Upper lobe of left lung (tissue), 6 donors: ENCODE results near the gene MRPS21. TPM values are rescaled to one million over a fixed set of nuclear protein-coding genes. Genes with fewer than 3 reads are reported as not detected.

ENCODE experiments used
- ATAC-seq, 2 donors: fragments of 200-7000 bp; cut with Tn5 transposase; one replicate each; pipeline ENCODE4 v1.9.1; 2022; ENCODE audit warnings: mild to moderate bottlenecking in 2 of 2, moderate library complexity in 2 of 2; ENCODE audit not compliant: low FRiP score in 2 of 2
- DNase-seq, 2 donors: peaks; one replicate each; pipeline ENCODE4 v3.0.0-alpha.2; 2019 to 2020
- H3K27ac ChIP-seq, 4 donors: fragments of 200-600 bp; sonication (generic); one replicate each; pipeline ENCODE4 v1.5.1; 2016 to 2019
- H3K27me3 ChIP-seq, 4 donors: fragments of 200-600 bp; sonication (generic); one replicate each; pipeline ENCODE4 v1.5.1; 2017 to 2019
- H3K36me3 ChIP-seq, 4 donors: fragments of 200-600 bp; sonication (generic); one replicate each; pipeline ENCODE4 v1.5.1; 2016 to 2019
- H3K4me1 ChIP-seq, 4 donors: fragments of 200-600 bp; sonication (generic); one replicate each; pipeline ENCODE4 v1.5.1; 2018 to 2019
- H3K4me3 ChIP-seq, 4 donors: fragments of 200-600 bp; sonication (generic); one replicate each; pipeline ENCODE4 v1.5.1; 2017 to 2019; ENCODE audit warnings: mild to moderate bottlenecking in 2 of 4, moderate library complexity in 1 of 4
- H3K9me3 ChIP-seq, 4 donors: fragments of 200-600 bp; sonication (generic); one replicate each; pipeline ENCODE4 v1.5.1; 2018 to 2019
- EP300 ChIP-seq, 4 donors: sonication (generic); formaldehyde crosslinking; IDR thresholded peaks; one replicate each; pipeline ENCODE4 v1.5.1; 2017; ENCODE audit warnings: antibody characterized with exemption in 4 of 4, control low read depth in 2 of 4
- POLR2A ChIP-seq, 4 donors: fragments of 450-650 bp; IDR thresholded peaks; one replicate each; pipeline ENCODE4 v1.5.1; 2016 to 2017; ENCODE audit warnings: antibody characterized with exemption in 4 of 4, mild to moderate bottlenecking in 2 of 4
- POLR2AphosphoS5 ChIP-seq, 2 donors: sonication (generic); formaldehyde crosslinking; IDR thresholded peaks; one replicate each; pipeline ENCODE4 v1.5.1; 2017; ENCODE audit warnings: antibody characterized with exemption in 2 of 2
- WGBS, 2 donors: methylation state at CpG; one replicate each; pipeline ENCODE4 v1.1.5; 2017 to 2018; 5-methylcytosine and 5-hydroxymethylcytosine counted together
- total RNA-seq, 6 donors: library from RNA; depleted of rRNA in 4 of 6; stranded (reverse); fragments of >200 nt in 4 of 6; gene quantifications; one replicate each; pipeline versions ENCODE4 v1.1.0 to v1.2.1, GENCODE V29; 2016 to 2021
- TF ChIP-seq, protein P1 (sequence below), 6 experiments: fragments of 450-650 bp in 4 of 6; fragments of 200-600 bp in 2 of 6; sonication (generic) in 2 of 6; IDR thresholded peaks; one replicate each; pipeline ENCODE4 v1.5.1; 2016 to 2019; ENCODE audit warnings: antibody characterized with exemption in 6 of 6
- donor health status: DM: no; HTN: no; CAD: no; lungs with moderate emphysema.
- donor health status: DM: no; HTN: yes; CAD: no; lungs with severe emphysema.

Gene MRPS21
- 10 to 100 TPM; 24.9 to 51.3 (median 38.3) TPM for total RNA-seq

- 6 to 7% methylated on average over 39 to 43 of the region's 43 CpGs for WGBS, 2 donors
- Histone ChIP-seq H3K27me3 (no peaks in the 10 kb centered on the region), H3K9me3 (no peaks in the 10 kb centered on the region), H3K36me3 (peaks cover 0 to 24% (median 10%) of the 10 kb centered on the region in 4 donors), H3K4me3 (peak within 1 kb of the TSS; percentile 46 to 86 (median 70)), H3K27ac (peak within 1 kb of the TSS; percentile 73 to 86 (median 82)), H3K4me1 (peaks cover 7 to 17% (median 11%) of the 10 kb centered on the region in 4 donors)
- peak; percentile 97 to 99 for ATAC-seq
- peak; percentile 44 to 89 for DNase-seq
- TF ChIP-seq POLR2AphosphoS5 (IDR thresholded peaks at IDR 0.05), result peak; percentile 87 to 92
- no peak for TF ChIP-seq EP300 (IDR thresholded peaks at IDR 0.05)
- TF ChIP-seq POLR2A (IDR thresholded peaks at IDR 0.05), result peak; percentile 24 to 88 (median 67)
- TF ChIP-seq, protein P1, sequence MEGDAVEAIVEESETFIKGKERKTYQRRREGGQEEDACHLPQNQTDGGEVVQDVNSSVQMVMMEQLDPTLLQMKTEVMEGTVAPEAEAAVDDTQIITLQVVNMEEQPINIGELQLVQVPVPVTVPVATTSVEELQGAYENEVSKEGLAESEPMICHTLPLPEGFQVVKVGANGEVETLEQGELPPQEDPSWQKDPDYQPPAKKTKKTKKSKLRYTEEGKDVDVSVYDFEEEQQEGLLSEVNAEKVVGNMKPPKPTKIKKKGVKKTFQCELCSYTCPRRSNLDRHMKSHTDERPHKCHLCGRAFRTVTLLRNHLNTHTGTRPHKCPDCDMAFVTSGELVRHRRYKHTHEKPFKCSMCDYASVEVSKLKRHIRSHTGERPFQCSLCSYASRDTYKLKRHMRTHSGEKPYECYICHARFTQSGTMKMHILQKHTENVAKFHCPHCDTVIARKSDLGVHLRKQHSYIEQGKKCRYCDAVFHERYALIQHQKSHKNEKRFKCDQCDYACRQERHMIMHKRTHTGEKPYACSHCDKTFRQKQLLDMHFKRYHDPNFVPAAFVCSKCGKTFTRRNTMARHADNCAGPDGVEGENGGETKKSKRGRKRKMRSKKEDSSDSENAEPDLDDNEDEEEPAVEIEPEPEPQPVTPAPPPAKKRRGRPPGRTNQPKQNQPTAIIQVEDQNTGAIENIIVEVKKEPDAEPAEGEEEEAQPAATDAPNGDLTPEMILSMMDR (IDR thresholded peaks at IDR 0.05), result no peak
These were observed at the start of gene MRPS21 for GRCh38 chr1:150293433-150294253. Gene MRPS21, plus strand, starts transcription at chr1:150293861. Its CDS starts 506 bp downstream, at chr1:150294367.

GRCh38 chr1:150249936-150250335, 43.7 kb upstream of the MRPS21 start:
- H3K4me3 ChIP-seq, result no peak overlapping the region
- no peaks in the 10 kb centered on the region for H3K9me3 ChIP-seq
- 70 to 71% methylated on average over 2 of the region's 2 CpGs for WGBS, 2 donors
- ATAC-seq (no peak), DNase-seq (no peak)
- H3K4me1 ChIP-seq, result no peaks in the 10 kb centered on the region
- H3K27me3 ChIP-seq, result no peaks in the 10 kb centered on the region
- H3K36me3 ChIP-seq, result no peaks in the 10 kb centered on the region
- H3K27ac ChIP-seq, result no peak overlapping the region
- TF ChIP-seq POLR2AphosphoS5 (IDR thresholded peaks at IDR 0.05), result no peak
- TF ChIP-seq, protein P1 (IDR thresholded peaks at IDR 0.05), result no peak
- no peak for TF ChIP-seq POLR2A (IDR thresholded peaks at IDR 0.05)
- TF ChIP-seq EP300 (IDR thresholded peaks at IDR 0.05), result no peak

GRCh38 chr1:150256198-150256553, 37.5 kb upstream of the MRPS21 start:
- 0 to 7% methylated on average over 1 of the region's 1 CpG for WGBS, 2 donors
- Histone ChIP-seq H3K36me3 (no peaks in the 10 kb centered on the region), H3K27ac (peak overlapping the region in 3 of 4 donors; percentile 46 to 62 (median 48)), H3K4me3 (peak overlapping the region in 2 of 4 donors; percentile 40 to 44), H3K27me3 (peaks cover 0 to 4% (median 0%) of the 10 kb centered on the region in 4 donors), H3K4me1 (peaks cover 9 to 23% (median 13%) of the 10 kb centered on the region in 4 donors), H3K9me3 (no peaks in the 10 kb centered on the region)
- ATAC-seq (no peak), DNase-seq (no peak)
- TF ChIP-seq POLR2AphosphoS5 (IDR thresholded peaks at IDR 0.05) (no peak), POLR2A (IDR thresholded peaks at IDR 0.05) (no peak), EP300 (IDR thresholded peaks at IDR 0.05) (no peak)
- TF ChIP-seq, protein P1 (IDR thresholded peaks at IDR 0.05), result no peak

DNA sequence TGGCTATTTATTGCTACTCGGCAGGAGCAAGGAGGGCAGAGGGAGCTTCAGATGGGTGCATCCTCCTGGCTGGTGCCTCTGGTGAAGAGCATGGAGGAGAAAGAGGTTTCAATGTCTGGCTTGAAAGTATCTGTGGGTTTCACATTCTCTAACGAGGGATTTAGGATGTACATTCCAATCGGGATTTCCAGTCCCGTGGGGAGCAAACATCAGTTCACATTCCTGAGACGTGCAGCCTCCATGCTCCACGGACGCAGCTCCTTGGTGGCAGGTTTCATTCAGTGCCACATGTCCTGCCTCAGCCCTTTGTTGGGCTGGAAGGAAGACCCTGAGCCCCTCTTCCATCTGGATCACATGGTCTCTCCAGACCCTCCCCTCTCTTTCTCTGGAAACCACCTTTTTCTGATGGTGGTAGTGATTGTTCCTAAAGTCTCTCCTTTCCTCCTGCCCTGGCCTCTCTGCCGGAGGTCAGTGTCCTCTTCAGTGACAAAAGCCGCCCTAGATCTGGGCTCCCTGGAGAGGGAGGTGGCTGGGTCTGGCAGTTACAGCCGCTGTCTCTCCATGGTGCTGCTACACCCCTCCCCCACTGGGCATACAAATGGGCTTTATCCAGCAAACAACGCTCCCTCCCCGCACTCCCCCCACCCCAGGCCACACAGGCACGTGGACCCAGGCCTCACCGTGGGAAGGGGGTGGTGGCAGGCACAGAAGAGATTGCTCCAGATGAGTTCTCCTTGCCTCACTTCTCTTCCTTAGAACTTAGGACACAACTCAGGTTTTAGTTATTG, 36.9 kb upstream of the MRPS21 start:
- DNase-seq (no peak), ATAC-seq (no peak)
- Histone ChIP-seq H3K27ac (no peak overlapping the region), H3K36me3 (no peaks in the 10 kb centered on the region), H3K9me3 (no peaks in the 10 kb centered on the region), H3K4me1 (peaks cover 9 to 23% (median 13%) of the 10 kb centered on the region in 4 donors), H3K4me3 (no peak overlapping the region), H3K27me3 (peaks cover 0 to 4% (median 0%) of the 10 kb centered on the region in 4 donors)
- 30 to 37% methylated on average over 9 to 14 of the region's 14 CpGs for WGBS, 2 donors
- TF ChIP-seq, protein P1 (IDR thresholded peaks at IDR 0.05), result no peak
- no peak for TF ChIP-seq POLR2A (IDR thresholded peaks at IDR 0.05)
- TF ChIP-seq POLR2AphosphoS5 (IDR thresholded peaks at IDR 0.05), result no peak
- no peak for TF ChIP-seq EP300 (IDR thresholded peaks at IDR 0.05)
